Keratinocyte (primary cell): ENCODE measurements around the gene AGRN.

ENCODE experiments used
- EZH2 ChIP-seq: IDR thresholded peaks from one replicate; pipeline ENCODE4 v1.6.1; 2012; ENCODE audit warnings: inconsistent platforms, mild to moderate bottlenecking, low read length, moderate library complexity
- TF ChIP-seq, protein P1 (sequence below), 3 experiments: IDR thresholded peaks in 1 of 3; conservative IDR thresholded peaks in 1 of 3; optimal IDR thresholded peaks in 1 of 3; 2 replicates in 2 of 3; 3 replicates in 1 of 3; pipeline versions ENCODE3 to v1.5.1; 2011; ENCODE audit warnings: low read length in 3 of 3, mild to moderate bottlenecking in 3 of 3, moderate library complexity in 2 of 3, control low read depth in 1 of 3, inconsistent platforms in 1 of 3; ENCODE audit not compliant: insufficient read depth in 2 of 3; ENCODE audit errors: extremely low read depth in 1 of 3

DNA sequence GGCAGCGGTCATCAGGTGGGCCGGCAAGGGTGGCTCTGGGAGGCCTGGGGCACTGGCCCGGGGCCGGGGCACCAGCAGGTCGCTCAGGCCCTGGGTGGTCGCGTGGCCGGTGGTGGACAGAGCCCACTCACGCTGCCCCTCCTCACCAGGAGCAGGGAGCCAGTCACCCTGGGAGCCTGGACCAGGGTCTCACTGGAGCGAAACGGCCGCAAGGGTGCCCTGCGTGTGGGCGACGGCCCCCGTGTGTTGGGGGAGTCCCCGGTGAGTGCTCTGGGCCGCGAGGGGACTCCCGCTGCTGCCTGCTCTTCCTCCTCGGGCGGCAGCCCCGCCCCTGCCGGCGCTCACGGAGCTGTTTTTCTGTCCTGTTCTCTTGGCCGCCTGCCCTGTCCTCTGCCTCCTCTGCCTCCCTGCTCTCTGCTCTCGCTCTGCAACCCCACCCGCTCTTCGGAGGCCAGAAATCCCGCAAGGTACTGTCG, 30.7 kb downstream of the AGRN start:
- TF ChIP-seq, protein P1, sequence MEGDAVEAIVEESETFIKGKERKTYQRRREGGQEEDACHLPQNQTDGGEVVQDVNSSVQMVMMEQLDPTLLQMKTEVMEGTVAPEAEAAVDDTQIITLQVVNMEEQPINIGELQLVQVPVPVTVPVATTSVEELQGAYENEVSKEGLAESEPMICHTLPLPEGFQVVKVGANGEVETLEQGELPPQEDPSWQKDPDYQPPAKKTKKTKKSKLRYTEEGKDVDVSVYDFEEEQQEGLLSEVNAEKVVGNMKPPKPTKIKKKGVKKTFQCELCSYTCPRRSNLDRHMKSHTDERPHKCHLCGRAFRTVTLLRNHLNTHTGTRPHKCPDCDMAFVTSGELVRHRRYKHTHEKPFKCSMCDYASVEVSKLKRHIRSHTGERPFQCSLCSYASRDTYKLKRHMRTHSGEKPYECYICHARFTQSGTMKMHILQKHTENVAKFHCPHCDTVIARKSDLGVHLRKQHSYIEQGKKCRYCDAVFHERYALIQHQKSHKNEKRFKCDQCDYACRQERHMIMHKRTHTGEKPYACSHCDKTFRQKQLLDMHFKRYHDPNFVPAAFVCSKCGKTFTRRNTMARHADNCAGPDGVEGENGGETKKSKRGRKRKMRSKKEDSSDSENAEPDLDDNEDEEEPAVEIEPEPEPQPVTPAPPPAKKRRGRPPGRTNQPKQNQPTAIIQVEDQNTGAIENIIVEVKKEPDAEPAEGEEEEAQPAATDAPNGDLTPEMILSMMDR (optimal IDR thresholded peaks at IDR 0.05 in 1 of 3, IDR thresholded peaks at IDR 0.05 in 1 of 3, conservative IDR thresholded peaks at IDR 0.05 in 1 of 3; ENCODE audit: extremely low read depth in 1 of 3, insufficient read depth in 2 of 3, low read length in 3 of 3), result no peak
- no peak for TF ChIP-seq EZH2
